GM18507 (cell line): ENCODE results near the gene ZHX3.
A peak's percentile ranks its signal among the peaks of the same experiment; 100 is the strongest.

Source experiments
- DNase-seq: peaks from one replicate; pipeline ENCODE4 v3.0.0; 2011; ENCODE audit warnings: low read depth; ENCODE audit not compliant: insufficient read length; ENCODE audit errors: extremely low spot score
- FAIRE-seq: peaks from 2 replicates; lab custom pipeline; 2011; peaks lifted over from hg19 to GRCh38; lab: Jason Lieb, UNC

The ZHX3 gene

GRCh38 chr20:41355192-41355591 lies 37.7 kb upstream of the ZHX3 start:
- FAIRE-seq: no peak

GRCh38 chr20:41353530-41353929 lies 36.0 kb upstream of the ZHX3 start:
- no peak for FAIRE-seq
- no peak for DNase-seq

More at GRCh38 chr20:41355192-41355591, 37.7 kb upstream of the ZHX3 start:
- DNase-seq: no peak

GRCh38 chr20:41352666-41353065 lies 35.1 kb upstream of the ZHX3 start:
- DNase-seq (no peak), FAIRE-seq (no peak)

- FAIRE-seq: no peak
- DNase-seq: no peak
Observed at GRCh38 chr20:41352106-41352505, 34.6 kb upstream of the ZHX3 start.

GRCh38 chr20:41350408-41350962 lies 33.0 kb upstream of the ZHX3 start:
- no peak for FAIRE-seq
- no peak for DNase-seq

GRCh38 chr20:41349943-41350342 lies 32.4 kb upstream of the ZHX3 start:
- FAIRE-seq (no peak), DNase-seq (no peak)

GRCh38 chr20:41349266-41349665 lies 31.7 kb upstream of the ZHX3 start:
- FAIRE-seq (no peak), DNase-seq (no peak)

GRCh38 chr20:41348430-41349172 lies 31.1 kb upstream of the ZHX3 start:
- FAIRE-seq (no peak), DNase-seq (no peak)

- no peak for FAIRE-seq
- no peak for DNase-seq
Observed at GRCh38 chr20:41347523-41348429, 30.2 kb upstream of the ZHX3 start.

- DNase-seq (no peak), FAIRE-seq (no peak)
Observed at GRCh38 chr20:41345729-41346067, 28.2 kb upstream of the ZHX3 start.

GRCh38 chr20:41344938-41345728 lies 27.6 kb upstream of the ZHX3 start:
- no peak for FAIRE-seq

GRCh38 chr20:41344477-41344876 lies 26.9 kb upstream of the ZHX3 start:
- no peak for FAIRE-seq
- no peak for DNase-seq

More at GRCh38 chr20:41344938-41345728, 27.6 kb upstream of the ZHX3 start:
- DNase-seq: no peak

- FAIRE-seq: no peak
Observed at GRCh38 chr20:41342474-41343464, 25.2 kb upstream of the ZHX3 start.

GRCh38 chr20:41340327-41341055 lies 23.0 kb upstream of the ZHX3 start, which contains the start of gene LPIN3:
Gene LPIN3, plus strand, starts transcription at chr20:41340821. Its CDS starts 4,983 bp downstream, at chr20:41345804.
- FAIRE-seq: no peak
- DNase-seq: peak; percentile 29

More at GRCh38 chr20:41342474-41343464, 25.2 kb upstream of the ZHX3 start:
- DNase-seq: no peak

GRCh38 chr20:41339957-41340326 lies 22.4 kb upstream of the ZHX3 start:
- DNase-seq: peak; percentile 73
- FAIRE-seq: peak; percentile 84

- no peak for DNase-seq
- FAIRE-seq: no peak
Observed at GRCh38 chr20:41336711-41337492, 19.4 kb upstream of the ZHX3 start.

- no peak for FAIRE-seq
Observed at GRCh38 chr20:41335591-41335990, 18.1 kb upstream of the ZHX3 start.

More at GRCh38 chr20:41335591-41335990, 18.1 kb upstream of the ZHX3 start:
- no peak for DNase-seq
